IPS-15b (cell line): ENCODE measurements around the gene STK4.

Source experiments
- H3K27me3 ChIP-seq: one replicate; pipeline ENCODE4 v1.6.1; 2013; ENCODE audit warnings: low read length; ENCODE audit not compliant: control insufficient read depth, insufficient read depth
- H3K36me3 ChIP-seq: one replicate; pipeline ENCODE4 v1.6.1; 2013; ENCODE audit warnings: low read length; ENCODE audit not compliant: control insufficient read depth, insufficient read depth
- H3K4me1 ChIP-seq: one replicate; pipeline ENCODE4 v1.6.1; 2013; ENCODE audit warnings: mild to moderate bottlenecking, low read length; ENCODE audit not compliant: control insufficient read depth, insufficient read depth
- H3K4me3 ChIP-seq: one replicate; pipeline ENCODE4 v1.5.1; 2013; ENCODE audit warnings: low read depth, low read length
- H3K9ac ChIP-seq: one replicate; pipeline ENCODE4 v1.6.1; 2013; ENCODE audit warnings: low read depth, mild to moderate bottlenecking, low read length
- H3K9me3 ChIP-seq: one replicate; pipeline ENCODE4 v1.6.1; 2013; ENCODE audit warnings: mild to moderate bottlenecking, low read length; ENCODE audit not compliant: control insufficient read depth, insufficient read depth

Gene STK4

DNA sequence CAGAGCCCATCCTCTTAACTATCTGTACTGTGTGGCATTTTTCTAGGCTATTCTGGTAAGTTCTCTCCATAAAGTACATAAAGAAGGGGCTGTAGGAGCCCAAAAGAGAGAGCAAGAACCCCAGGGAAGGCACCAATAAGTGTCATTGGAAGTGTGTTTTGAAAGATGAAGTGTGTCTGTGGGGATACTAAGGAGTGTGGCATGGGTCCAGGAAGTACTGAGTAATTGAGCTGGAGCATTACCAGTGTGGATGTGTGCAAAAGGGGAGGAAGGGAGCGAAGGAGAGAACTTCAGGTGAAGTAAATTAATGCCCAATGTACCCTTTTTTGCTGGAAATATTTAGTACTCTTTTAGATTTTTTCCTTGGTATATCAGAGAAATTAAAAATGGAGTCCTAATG, 70.7 kb downstream of the STK4 start:
- Histone ChIP-seq H3K4me3 (no peak overlapping the region), H3K9me3 (no peaks in the 10 kb centered on the region), H3K27me3 (no peaks in the 10 kb centered on the region), H3K4me1 (peaks cover 15% of the 10 kb centered on the region), H3K9ac (no peak overlapping the region), H3K36me3 (no peaks in the 10 kb centered on the region)

DNA sequence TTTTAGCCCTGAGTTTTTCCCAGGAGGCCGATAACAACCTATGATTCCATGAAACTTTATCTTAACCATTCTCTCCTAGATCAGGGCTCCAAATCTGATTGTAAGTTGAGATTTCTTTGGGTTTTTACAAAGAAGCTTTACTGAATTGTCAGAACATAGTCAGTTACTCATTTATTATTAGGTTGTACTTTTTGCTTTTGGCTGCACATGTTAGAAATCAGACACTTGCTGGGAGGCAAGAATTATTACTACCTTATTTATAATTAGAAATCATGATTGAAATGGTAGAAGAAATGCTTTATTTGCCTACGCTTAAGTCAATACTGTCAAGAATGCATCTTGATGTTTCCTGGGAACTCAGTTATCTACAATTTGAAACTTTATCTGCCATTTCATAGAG, 71.3 kb downstream of the STK4 start:
- Histone ChIP-seq H3K9me3 (no peaks in the 10 kb centered on the region), H3K36me3 (no peaks in the 10 kb centered on the region), H3K9ac (no peak overlapping the region), H3K27me3 (no peaks in the 10 kb centered on the region), H3K4me3 (no peak overlapping the region), H3K4me1 (peaks cover 18% of the 10 kb centered on the region)

DNA sequence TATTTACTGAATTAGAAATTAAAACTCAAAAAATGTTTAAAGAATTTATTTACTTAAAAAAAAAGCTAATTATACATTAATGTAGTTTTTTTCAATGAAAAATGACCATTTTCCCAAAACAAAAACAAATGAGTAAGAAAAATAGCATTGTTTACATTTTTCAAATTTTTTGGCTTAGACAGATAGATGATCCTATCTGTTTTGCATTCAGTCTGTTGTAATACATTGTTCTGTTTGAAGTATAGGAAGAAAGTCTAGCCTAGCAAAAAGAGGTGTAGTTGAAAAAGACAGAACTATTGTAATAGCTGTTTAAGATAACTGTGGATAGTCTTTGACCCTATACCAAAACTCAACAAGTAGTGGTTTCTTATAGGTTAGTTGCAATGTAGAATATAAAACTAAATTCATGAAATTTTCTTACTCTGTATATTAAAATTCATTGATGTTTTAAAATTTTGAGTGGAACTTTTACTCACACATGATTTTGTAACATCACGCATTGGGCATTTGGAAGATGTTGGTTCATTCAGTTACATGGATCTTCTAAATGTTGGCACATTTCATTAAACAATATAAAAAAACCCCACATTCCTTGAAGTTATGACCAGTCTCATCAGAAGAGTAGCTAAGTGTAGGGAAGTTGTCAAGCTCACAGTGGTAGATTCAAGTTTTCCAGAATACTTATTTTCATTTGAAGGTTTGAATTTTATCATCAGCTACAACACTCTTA, 72.6 kb downstream of the STK4 start:
- no peak overlapping the region for H3K9ac ChIP-seq
- peaks cover 17% of the 10 kb centered on the region for H3K4me1 ChIP-seq

DNA sequence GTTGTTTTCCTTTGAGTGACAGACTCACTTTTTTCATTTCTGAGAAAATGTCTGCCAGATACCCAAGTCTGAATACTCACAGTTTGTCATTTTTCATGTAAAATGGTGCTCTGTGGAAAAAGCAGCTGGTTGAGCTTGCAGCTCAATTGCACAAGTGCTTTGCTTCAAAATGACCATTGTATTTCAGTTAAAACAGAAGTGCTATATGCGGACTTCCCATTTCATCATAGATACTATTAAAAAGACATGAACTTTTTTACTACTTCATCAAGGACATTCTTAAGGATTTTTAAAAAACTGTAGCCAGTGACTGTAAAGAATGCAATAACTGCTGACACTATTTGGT, 73.1 kb downstream of the STK4 start:
- Histone ChIP-seq H3K4me3 (no peak overlapping the region), H3K9me3 (no peaks in the 10 kb centered on the region), H3K9ac (no peak overlapping the region), H3K27me3 (no peaks in the 10 kb centered on the region), H3K36me3 (no peaks in the 10 kb centered on the region), H3K4me1 (peaks cover 17% of the 10 kb centered on the region)

More for the DNA sequence above, 72.6 kb downstream of the STK4 start:
- Histone ChIP-seq H3K4me3 (no peak overlapping the region), H3K27me3 (no peaks in the 10 kb centered on the region), H3K36me3 (no peaks in the 10 kb centered on the region), H3K9me3 (no peaks in the 10 kb centered on the region)

DNA sequence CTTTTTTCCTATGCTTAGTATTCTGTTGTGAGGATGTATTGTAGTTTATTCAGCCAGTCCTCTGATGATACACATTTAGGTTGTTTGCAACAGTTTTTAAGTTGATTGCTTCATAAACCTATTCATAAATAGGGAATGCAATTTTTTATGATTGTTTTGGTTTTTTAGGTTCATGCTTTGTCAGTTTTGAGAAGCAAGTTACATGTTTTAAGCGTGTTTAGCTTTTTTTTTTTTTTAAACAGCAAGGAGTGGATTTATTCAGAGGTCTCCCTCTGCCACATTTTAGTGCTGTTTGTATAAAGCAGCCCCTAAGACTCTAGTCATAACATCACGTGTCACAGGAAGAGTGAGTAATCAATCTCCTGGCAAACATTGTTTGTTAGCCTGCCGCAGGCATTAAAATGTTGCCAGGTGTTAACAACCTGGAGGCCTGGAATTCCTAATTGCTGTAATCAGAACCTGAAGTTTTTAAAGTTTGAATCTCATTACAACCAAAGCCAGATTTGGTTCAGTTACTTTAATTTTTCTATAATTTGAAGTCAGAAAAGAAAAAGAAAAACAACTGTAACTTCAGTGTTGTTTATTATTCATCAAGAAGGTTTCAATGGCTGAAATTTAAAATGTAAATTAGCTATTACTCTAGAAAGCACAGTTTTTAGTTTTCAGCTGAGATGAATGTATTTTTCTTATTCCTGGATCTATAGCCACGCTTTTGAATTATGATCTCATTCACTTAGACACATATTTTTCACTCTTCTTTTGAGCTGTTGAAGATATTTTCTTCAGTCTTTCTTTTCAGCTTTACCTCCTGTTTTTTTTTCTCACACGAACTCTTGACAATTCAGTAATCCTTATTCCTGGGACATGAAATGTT, 75.4 kb downstream of the STK4 start:
- no peaks in the 10 kb centered on the region for H3K36me3 ChIP-seq
- H3K9ac ChIP-seq: no peak overlapping the region
- peaks cover 17% of the 10 kb centered on the region for H3K4me1 ChIP-seq
- no peak overlapping the region for H3K4me3 ChIP-seq
- H3K27me3 ChIP-seq: no peaks in the 10 kb centered on the region
- H3K9me3 ChIP-seq: no peaks in the 10 kb centered on the region

DNA sequence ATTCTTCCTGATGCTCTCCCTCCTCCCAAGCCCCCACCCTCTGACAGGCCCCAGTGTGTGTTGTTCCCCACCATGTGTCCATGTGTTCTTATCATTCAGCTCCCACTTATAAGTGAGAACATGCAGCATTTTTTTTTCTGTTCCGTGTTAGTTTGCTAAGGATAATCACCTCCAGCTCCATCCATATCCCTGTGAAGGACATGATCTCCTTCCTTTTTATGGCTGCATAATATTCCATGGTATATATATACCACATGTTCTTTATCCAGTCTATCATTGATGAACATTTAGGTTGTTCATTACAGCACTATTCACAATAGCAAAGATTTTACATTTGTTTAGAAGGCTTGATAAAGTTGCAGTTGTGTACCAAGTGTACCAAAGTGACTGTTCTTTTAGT, 76.7 kb downstream of the STK4 start:
- Histone ChIP-seq H3K4me1 (peaks cover 17% of the 10 kb centered on the region), H3K9me3 (no peaks in the 10 kb centered on the region), H3K9ac (no peak overlapping the region)

DNA sequence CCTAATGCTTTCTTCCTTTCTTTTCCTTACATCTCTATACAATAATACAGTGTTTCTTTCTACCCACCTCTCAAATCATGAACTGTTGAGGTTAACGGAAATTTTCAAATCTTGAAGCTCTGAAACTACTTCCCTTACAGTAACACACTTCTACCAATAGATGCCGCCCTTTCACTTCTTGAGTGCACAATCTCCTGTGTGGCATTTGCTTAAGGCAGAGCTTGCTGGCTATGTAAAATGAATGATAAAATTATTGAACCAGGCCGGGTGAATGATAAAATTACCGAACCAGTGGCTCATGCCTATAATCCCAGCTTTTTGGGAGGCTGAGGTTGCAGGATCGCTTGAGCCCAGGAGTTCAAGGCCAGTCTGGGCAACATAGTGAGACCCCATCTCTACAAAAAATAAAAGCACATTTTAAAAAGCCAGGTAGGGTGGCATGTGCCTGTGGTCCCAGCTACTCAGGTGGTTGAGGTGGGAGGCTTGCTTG, 77.8 kb downstream of the STK4 start:
- Histone ChIP-seq H3K9me3 (no peaks in the 10 kb centered on the region), H3K4me1 (peaks cover 17% of the 10 kb centered on the region), H3K36me3 (no peaks in the 10 kb centered on the region), H3K4me3 (no peak overlapping the region), H3K9ac (no peak overlapping the region), H3K27me3 (no peaks in the 10 kb centered on the region)

More for the DNA sequence above, 76.7 kb downstream of the STK4 start:
- no peaks in the 10 kb centered on the region for H3K27me3 ChIP-seq
- H3K4me3 ChIP-seq: no peak overlapping the region
- H3K36me3 ChIP-seq: no peaks in the 10 kb centered on the region

DNA sequence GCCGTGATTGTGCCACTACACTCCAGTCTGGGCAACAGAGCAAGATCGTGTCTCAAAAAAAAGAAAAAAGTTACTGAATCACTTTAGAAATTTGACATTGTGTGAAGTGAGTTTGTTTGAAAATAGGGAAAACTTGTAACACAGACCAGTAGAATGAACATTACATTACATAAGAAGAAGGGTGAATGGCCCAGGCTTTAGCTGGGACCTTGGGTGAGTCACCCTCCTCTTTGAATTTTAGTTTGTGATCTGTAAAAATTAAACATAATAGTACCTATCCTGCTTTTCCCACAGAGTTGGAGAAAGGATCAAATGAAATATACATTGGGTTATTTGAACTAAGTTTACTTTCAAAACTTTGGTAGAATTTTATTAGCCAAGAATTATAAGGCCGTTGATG, 78.3 kb downstream of the STK4 start:
- no peaks in the 10 kb centered on the region for H3K9me3 ChIP-seq
- no peak overlapping the region for H3K4me3 ChIP-seq
- peaks cover 17% of the 10 kb centered on the region for H3K4me1 ChIP-seq
- H3K9ac ChIP-seq: no peak overlapping the region
- H3K27me3 ChIP-seq: no peaks in the 10 kb centered on the region
- no peaks in the 10 kb centered on the region for H3K36me3 ChIP-seq

DNA sequence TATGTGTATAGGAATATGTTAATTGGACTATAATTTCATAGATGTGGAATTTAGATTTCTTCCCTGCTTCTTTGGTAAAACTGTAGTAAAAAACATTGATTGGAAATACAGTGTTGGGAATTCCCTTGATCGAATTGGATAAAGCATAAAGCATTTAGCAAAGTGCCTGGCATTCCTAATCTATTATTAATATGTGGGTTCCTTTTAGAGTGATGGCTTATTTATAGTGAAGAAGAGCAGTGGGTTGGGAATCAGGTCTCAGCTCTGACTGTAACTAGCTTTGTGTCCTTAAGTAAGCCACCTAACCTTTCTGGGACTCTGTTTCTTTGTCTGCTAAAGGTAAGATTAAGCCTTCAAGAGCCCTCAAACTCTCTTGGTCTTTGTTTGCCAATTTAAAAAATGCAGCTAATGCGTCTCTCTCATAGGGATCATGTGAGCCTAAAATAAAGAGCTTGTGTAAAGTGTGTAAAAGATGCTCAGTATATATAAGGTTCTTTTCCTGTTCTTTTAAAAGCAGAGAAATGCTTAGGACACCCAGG, 81.3 kb downstream of the STK4 start:
- no peak overlapping the region for H3K9ac ChIP-seq
- H3K4me3 ChIP-seq: no peak overlapping the region
- H3K27me3 ChIP-seq: no peaks in the 10 kb centered on the region
- peaks cover 2% of the 10 kb centered on the region for H3K4me1 ChIP-seq
- H3K9me3 ChIP-seq: no peaks in the 10 kb centered on the region
- H3K36me3 ChIP-seq: no peaks in the 10 kb centered on the region

DNA sequence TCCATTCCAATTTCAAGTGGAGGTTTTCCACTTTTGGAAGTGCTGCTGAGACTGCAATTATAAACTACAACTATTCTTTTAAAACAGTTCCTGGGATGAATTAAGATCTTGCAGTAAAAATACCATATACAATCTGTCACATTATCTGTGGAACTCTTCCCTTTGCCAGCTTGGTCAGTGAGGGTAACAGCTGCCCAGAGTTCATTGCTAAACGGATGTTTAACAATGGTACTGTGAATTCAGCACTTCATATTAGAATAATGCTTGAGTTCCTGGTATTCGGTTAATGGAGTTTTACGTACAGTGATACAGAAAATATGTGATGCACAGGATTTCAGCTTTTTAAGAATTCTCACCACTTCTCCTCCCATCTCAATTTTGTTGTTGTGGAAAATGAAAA, 83.1 kb downstream of the STK4 start:
- no peaks in the 10 kb centered on the region for H3K36me3 ChIP-seq
- no peaks in the 10 kb centered on the region for H3K4me1 ChIP-seq
- no peaks in the 10 kb centered on the region for H3K9me3 ChIP-seq
- no peak overlapping the region for H3K4me3 ChIP-seq
- no peak overlapping the region for H3K9ac ChIP-seq
- no peaks in the 10 kb centered on the region for H3K27me3 ChIP-seq

DNA sequence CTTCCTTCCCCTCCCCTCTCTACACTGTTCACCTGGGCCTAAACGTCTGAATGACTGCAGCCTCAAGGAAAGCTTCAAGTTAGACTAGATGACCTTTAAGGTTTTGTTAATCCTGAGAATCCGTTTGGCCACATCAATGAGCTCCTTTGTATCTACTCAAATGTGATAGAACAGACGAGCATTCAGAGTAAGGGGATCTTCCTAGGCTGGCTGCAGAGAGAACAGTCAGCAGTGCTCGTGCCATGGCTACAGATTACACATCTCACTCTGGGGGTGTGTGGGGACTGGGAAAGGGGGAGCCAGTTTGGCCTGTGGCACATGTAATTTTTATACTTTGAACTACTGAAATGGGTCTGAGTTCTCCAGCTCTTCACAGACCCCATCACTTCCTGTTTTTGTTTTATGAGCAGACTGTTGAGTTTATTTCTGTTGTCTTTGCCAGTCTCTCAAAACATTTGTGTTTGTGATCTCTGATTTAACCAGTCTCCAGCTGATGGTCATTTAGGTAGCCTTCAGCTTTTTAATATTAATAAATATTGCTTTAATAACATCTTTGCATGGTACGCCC, 83.7 kb downstream of the STK4 start:
- Histone ChIP-seq H3K27me3 (no peaks in the 10 kb centered on the region), H3K9me3 (no peaks in the 10 kb centered on the region), H3K9ac (no peak overlapping the region), H3K36me3 (no peaks in the 10 kb centered on the region), H3K4me3 (no peak overlapping the region), H3K4me1 (no peaks in the 10 kb centered on the region)
